ENCODE measurements around the gene CFAP61. TPM values are rescaled to one million over a fixed set of nuclear protein-coding genes. Genes with fewer than 3 reads are reported as not detected.

Gene CFAP61
- total RNA-seq, 1 donor from 2014 or later, result not detected

DNA sequence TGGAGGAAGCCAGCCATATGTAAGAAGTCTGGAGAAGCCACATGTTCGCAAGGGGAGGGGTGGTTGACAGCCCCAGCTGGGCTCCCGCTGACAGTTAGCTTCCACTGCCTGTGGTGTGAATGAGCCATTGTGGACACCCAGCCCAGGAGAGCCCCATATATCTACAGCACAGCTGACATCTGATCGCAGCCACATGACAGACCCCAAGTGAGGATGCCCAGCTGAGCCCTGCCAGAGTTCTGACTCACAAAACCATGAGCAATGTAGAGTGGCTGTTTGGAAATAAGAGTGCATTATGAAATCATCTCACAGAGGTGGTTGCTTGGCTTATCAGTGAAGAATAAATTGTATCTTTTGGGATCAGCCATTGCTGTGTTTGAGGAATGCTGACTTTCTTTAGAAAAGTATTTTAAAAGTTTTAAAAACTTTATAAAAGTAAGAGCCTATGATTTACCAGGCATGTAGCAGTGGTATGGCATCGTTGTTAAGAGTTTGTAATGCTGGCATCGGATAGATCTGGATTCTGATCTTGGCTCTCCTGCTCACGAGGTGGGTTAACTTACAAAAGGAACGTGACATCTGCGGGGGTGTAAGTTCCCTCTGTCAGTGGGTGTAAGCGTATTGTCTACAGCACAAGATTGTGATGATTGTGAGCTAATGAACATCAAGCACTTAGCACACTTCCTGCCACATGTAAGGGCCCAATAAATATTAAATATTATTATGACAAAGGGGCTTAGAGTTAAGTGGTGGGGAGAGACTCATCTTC lies 24.1 kb downstream of the CFAP61 start:
- intact Hi-C loops (cut with DNase I), result no loop called here
- Histone ChIP-seq H3K4me1 (no peaks in the 10 kb centered on the region), H3K27me3 (peaks cover 26% of the 10 kb centered on the region), H3K4me3 (no peak overlapping the region), H3K27ac (no peak overlapping the region), H3K36me3 (no peaks in the 10 kb centered on the region), H3K9me3 (no peaks in the 10 kb centered on the region)
- TF ChIP-seq, protein P1, sequence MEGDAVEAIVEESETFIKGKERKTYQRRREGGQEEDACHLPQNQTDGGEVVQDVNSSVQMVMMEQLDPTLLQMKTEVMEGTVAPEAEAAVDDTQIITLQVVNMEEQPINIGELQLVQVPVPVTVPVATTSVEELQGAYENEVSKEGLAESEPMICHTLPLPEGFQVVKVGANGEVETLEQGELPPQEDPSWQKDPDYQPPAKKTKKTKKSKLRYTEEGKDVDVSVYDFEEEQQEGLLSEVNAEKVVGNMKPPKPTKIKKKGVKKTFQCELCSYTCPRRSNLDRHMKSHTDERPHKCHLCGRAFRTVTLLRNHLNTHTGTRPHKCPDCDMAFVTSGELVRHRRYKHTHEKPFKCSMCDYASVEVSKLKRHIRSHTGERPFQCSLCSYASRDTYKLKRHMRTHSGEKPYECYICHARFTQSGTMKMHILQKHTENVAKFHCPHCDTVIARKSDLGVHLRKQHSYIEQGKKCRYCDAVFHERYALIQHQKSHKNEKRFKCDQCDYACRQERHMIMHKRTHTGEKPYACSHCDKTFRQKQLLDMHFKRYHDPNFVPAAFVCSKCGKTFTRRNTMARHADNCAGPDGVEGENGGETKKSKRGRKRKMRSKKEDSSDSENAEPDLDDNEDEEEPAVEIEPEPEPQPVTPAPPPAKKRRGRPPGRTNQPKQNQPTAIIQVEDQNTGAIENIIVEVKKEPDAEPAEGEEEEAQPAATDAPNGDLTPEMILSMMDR (IDR thresholded peaks at IDR 0.05), result no peak
- ATAC-seq (peak; percentile 39), DNase-seq (no peak)

DNA sequence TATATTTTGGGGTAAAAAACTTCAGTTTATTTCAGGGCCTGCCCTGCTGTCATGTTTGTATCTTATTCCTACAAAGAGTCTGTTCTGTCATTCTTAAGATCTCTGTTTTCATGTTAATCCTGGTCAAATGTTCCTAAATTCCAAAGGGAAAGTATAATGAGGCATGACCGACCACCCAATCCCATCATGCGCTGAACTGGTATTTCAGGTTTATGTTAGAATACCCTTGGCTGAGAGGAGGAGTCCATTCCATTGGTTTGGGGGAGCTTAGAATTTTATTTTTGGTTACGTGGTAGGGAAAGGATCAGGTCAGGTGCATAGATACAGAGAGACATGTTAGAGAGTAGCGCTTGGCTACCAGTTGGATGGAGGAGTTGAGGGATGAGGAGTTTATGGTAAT lies 25.7 kb downstream of the CFAP61 start:
- Histone ChIP-seq H3K36me3 (no peaks in the 10 kb centered on the region), H3K4me1 (no peaks in the 10 kb centered on the region), H3K27ac (no peak overlapping the region), H3K4me3 (no peak overlapping the region), H3K9me3 (no peaks in the 10 kb centered on the region), H3K27me3 (peaks cover 15% of the 10 kb centered on the region)
- DNase-seq, result no peak
- TF ChIP-seq, protein P1 (IDR thresholded peaks at IDR 0.05), result no peak
- ATAC-seq, result no peak
- intact Hi-C loops (cut with DNase I), result no loop called here

DNA sequence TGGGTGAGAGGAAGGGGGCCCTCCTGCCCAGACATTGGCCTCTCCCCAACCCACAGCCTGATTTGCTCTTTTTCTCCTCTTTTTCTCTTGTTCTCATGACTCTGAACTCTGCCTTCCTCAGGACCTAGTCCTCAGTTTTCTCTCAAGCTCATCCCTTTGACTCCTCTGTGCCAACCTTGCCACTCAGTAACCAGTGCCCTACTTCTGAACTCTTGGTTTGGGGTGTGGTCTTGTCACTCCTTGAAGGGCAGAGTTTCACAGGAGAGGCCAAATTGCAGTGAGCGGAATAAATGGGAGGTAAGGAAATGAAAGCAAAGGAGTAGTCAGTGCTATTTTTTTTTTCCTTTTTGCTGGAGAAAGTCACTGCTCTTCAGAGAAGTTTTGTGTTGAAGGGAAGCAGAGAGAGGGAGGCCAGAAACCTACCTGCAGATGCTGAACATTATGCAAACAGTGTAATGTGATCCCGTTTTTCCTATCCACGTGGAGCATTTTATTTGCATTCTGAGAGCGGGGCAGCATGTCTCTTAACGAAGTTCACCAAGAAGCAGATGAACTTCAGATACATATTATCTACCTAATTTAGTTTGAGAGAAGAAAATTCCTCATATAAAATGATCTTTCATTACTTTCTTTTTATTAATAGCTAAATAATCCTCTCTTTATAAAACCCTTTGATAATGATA lies 26.9 kb downstream of the CFAP61 start:
- H3K9me3 ChIP-seq, result no peaks in the 10 kb centered on the region
- DNase-seq, result no peak
- H3K36me3 ChIP-seq, result no peaks in the 10 kb centered on the region
- TF ChIP-seq, protein P1 (IDR thresholded peaks at IDR 0.05), result no peak
- peak; percentile 47 for ATAC-seq
- H3K27ac ChIP-seq, result no peak overlapping the region
- intact Hi-C loops (cut with DNase I), result no loop called here
- H3K27me3 ChIP-seq, result peaks cover 4% of the 10 kb centered on the region
- no peak overlapping the region for H3K4me3 ChIP-seq
- H3K4me1 ChIP-seq, result no peaks in the 10 kb centered on the region

DNA sequence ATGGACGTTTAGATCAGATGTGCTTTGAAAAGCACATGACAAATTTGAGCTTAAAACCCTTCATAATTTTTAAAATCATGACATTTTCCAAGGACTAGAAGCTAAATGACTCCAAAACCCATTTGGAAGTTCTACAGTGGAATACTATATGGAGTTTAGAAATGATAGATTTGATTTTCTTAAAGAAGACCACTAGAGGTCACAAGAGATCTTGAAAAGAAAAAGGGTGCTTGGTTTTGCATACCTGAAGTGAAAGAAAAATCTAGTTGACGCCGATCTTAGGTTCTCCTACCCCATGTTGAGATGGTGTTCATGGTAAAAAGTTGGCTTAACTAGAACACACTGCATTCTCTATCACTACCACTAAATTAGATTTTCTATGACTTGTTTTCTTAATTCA lies 31.5 kb downstream of the CFAP61 start:
- DNase-seq (no peak), ATAC-seq (peak; percentile 69)
- TF ChIP-seq, protein P1 (IDR thresholded peaks at IDR 0.05), result peak; percentile 57
- Histone ChIP-seq H3K4me1 (no peaks in the 10 kb centered on the region), H3K36me3 (no peaks in the 10 kb centered on the region), H3K4me3 (no peak overlapping the region), H3K27ac (no peak overlapping the region), H3K27me3 (peaks cover 4% of the 10 kb centered on the region), H3K9me3 (no peaks in the 10 kb centered on the region)
- intact Hi-C loops (cut with DNase I), result loop anchor here (10.0 kb wide), 1 partner anchor 151 kb away; no protein-coding TSS in a partner anchor

DNA sequence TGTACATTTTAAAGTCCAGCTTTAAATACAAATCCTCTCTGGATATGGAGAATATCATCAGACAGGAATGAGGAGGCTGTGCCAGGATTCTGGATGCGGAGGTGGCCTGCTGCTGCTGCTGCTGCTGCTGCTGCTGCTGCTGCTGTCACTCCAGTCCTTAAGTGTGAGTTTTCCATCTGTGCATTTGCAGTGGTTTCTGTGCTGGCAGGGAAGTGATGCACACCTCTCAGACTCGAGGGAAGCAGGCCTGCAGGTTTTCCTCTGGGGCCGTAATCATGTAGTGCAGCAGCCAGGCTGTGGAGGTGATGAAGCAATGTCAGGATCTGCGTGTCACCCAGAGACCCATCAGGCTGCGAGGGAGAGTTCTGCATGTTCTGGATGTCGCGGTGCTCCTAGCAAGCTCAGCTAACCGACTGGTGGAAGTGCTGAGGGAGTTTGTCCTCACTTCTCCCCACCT lies 32.0 kb downstream of the CFAP61 start:
- H3K27ac ChIP-seq, result no peak overlapping the region
- no peak overlapping the region for H3K4me3 ChIP-seq
- ATAC-seq, result no peak
- no peaks in the 10 kb centered on the region for H3K36me3 ChIP-seq
- H3K4me1 ChIP-seq, result no peaks in the 10 kb centered on the region
- H3K27me3 ChIP-seq, result peaks cover 4% of the 10 kb centered on the region
- intact Hi-C loops (cut with DNase I), result loop anchor here (10.0 kb wide), 1 partner anchor 150 kb away; no protein-coding TSS in a partner anchor
- DNase-seq, result no peak
- TF ChIP-seq, protein P1 (IDR thresholded peaks at IDR 0.05), result no peak
- no peaks in the 10 kb centered on the region for H3K9me3 ChIP-seq

Data from upper lobe of right lung (tissue), 1 donor.